SK-N-SH treated with all-trans-retinoic acid at 6 μM for 48 hours (cell line): ENCODE results near the gene CPNE2.

Experiments used
- ARNTL ChIP-seq: fragments of 450-650 bp; formaldehyde crosslinking; IDR thresholded peaks from 2 replicates; pipeline ENCODE4 v1.5.0; 2020; ENCODE audit warnings: low read depth, mild to moderate bottlenecking, moderate library complexity, borderline replicate concordance
- CSDC2 ChIP-seq: fragments of 250-450 bp; sonication (Bioruptor Pico); IDR thresholded peaks from 2 replicates; pipeline ENCODE4 v1.5.0; 2020; ENCODE audit warnings: mild to moderate bottlenecking, moderate library complexity
- CSRNP3 ChIP-seq: fragments of 250-450 bp; sonication (Bioruptor Pico); IDR thresholded peaks from 2 replicates; pipeline ENCODE4 v1.5.1; 2021; ENCODE audit warnings: mild to moderate bottlenecking, moderate library complexity
- GLIS3 ChIP-seq: fragments of 250-450 bp; sonication (Bioruptor Pico); IDR thresholded peaks from 2 replicates; pipeline ENCODE4 v1.5.0; 2020; ENCODE audit warnings: mild to moderate bottlenecking, moderate library complexity
- ISL1 ChIP-seq: fragments of 250-450 bp; sonication (Bioruptor Pico); IDR thresholded peaks from 2 replicates; pipeline ENCODE4 v2.1.2; 2022; ENCODE audit warnings: mild to moderate bottlenecking, moderate library complexity
- PATZ1 ChIP-seq: fragments of 250-450 bp; sonication (Bioruptor Pico); IDR thresholded peaks from 2 replicates; pipeline ENCODE4 v1.8.0; 2020; ENCODE audit warnings: mild to moderate bottlenecking, moderate library complexity, borderline replicate concordance
- PPARA ChIP-seq: fragments of 250-450 bp; sonication (Bioruptor Pico); IDR thresholded peaks from 2 replicates; pipeline ENCODE4 v1.5.0; 2020; ENCODE audit warnings: mild to moderate bottlenecking, borderline replicate concordance
- RARB ChIP-seq: fragments of 250-450 bp; sonication (Bioruptor Pico); IDR thresholded peaks from 2 replicates; pipeline ENCODE4 v1.8.0; 2021; ENCODE audit warnings: mild to moderate bottlenecking, moderate library complexity
- SNAI2 ChIP-seq: fragments of 250-450 bp; sonication (Bioruptor Pico); IDR thresholded peaks from 2 replicates; pipeline ENCODE4 v1.5.0; 2020; ENCODE audit warnings: mild to moderate bottlenecking, moderate library complexity
- TOX ChIP-seq: fragments of 250-450 bp; sonication (Bioruptor Pico); IDR thresholded peaks from 2 replicates; pipeline ENCODE4 v1.8.0; 2021; ENCODE audit warnings: mild to moderate bottlenecking, moderate library complexity, borderline replicate concordance
- TF ChIP-seq, protein P1 (sequence below): fragments of 250-450 bp; sonication (Bioruptor Pico); IDR thresholded peaks from 2 replicates; pipeline ENCODE4 v1.5.1; 2020; ENCODE audit warnings: low read depth, mild to moderate bottlenecking, moderate library complexity

DNA sequence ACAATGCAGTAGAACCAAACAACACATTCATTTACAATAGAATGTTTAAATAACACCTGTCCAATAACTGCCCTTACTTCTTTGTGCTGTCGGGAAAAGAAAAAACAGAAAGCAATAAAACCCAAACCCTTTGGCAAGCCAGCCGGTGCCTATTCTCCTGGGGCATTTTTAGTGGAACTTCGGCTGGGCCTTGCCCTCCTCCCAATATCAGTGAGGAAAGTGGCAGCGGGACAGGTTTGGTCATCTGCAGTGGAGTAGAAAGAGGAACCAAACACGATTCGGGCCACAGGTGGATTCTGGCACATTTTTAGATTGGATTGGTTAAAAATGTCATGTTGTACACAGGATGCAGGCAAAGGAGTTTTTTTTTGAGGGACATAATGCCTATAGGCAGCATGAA lies 61.5 kb downstream of the CPNE2 start:
- TF ChIP-seq PATZ1 (CRISPR knock-in tag), result no peak
- no peak for TF ChIP-seq GLIS3 (CRISPR knock-in tag)
- no peak for TF ChIP-seq TOX (CRISPR knock-in tag)
- TF ChIP-seq, protein P1, sequence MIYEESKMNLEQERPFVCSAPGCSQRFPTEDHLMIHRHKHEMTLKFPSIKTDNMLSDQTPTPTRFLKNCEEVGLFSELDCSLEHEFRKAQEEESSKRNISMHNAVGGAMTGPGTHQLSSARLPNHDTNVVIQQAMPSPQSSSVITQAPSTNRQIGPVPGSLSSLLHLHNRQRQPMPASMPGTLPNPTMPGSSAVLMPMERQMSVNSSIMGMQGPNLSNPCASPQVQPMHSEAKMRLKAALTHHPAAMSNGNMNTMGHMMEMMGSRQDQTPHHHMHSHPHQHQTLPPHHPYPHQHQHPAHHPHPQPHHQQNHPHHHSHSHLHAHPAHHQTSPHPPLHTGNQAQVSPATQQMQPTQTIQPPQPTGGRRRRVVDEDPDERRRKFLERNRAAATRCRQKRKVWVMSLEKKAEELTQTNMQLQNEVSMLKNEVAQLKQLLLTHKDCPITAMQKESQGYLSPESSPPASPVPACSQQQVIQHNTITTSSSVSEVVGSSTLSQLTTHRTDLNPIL (CRISPR knock-in tag), result no peak
- no peak for TF ChIP-seq ISL1 (CRISPR knock-in tag)
- no peak for TF ChIP-seq CSRNP3
- TF ChIP-seq SNAI2, result no peak
- TF ChIP-seq PPARA (CRISPR knock-in tag), result no peak
- no peak for TF ChIP-seq ARNTL (CRISPR knock-in tag)
- no peak for TF ChIP-seq CSDC2 (CRISPR knock-in tag)
- no peak for TF ChIP-seq RARB (CRISPR knock-in tag)
